ENCODE results near the gene GPD2.
"Not testable (repeated sequence)": the region's sequence is repeated elsewhere in the genome, so short reads cannot be mapped to it uniquely, and the experiment has no call there.

The GPD2 gene

DNA sequence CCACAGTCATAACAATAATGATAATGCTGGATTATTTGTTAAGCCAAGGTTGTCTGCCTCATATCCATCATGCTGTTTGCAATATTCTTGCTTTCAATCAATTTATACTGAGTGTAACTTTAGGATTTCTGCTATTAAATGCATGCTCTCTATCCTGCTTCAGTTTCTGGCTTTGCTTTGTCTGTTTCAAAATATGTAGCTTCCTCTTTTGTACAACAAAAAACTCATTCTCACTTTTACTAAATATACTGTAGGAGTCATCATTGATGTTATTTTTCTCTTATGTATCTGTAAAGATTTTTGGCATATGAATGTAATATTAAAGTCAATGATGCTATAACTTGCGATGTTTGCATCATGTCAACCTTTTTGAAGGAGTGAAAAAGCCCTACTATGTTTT lies 149.3 kb downstream of the GPD2 start:
- Mint-ChIP-seq H3K4me1 (ENCODE audit: low read depth) (peaks cover 18% of the 10 kb centered on the region), H3K9me3 (no peaks in the 10 kb centered on the region), H3K4me3 (no peak overlapping the region), H3K27ac (no peak overlapping the region), H3K36me3 (ENCODE audit: low read depth) (peaks cover 15% of the 10 kb centered on the region), H3K27me3 (ENCODE audit: low read depth) (no peaks in the 10 kb centered on the region)
- DNase-seq (ENCODE audit: low spot score) = no peak

- Mint-ChIP-seq H3K27ac (no peak overlapping the region), H3K4me1 (ENCODE audit: low read depth) (peaks cover 13% of the 10 kb centered on the region), H3K4me3 (no peak overlapping the region), H3K36me3 (ENCODE audit: low read depth) (peaks cover 13% of the 10 kb centered on the region), H3K9me3 (no peaks in the 10 kb centered on the region), H3K27me3 (ENCODE audit: low read depth) (no peaks in the 10 kb centered on the region)
- no peak for DNase-seq (ENCODE audit: low spot score)
Measured at GRCh38 chr2:156586621-156587020, 150.4 kb downstream of the GPD2 start.

DNA sequence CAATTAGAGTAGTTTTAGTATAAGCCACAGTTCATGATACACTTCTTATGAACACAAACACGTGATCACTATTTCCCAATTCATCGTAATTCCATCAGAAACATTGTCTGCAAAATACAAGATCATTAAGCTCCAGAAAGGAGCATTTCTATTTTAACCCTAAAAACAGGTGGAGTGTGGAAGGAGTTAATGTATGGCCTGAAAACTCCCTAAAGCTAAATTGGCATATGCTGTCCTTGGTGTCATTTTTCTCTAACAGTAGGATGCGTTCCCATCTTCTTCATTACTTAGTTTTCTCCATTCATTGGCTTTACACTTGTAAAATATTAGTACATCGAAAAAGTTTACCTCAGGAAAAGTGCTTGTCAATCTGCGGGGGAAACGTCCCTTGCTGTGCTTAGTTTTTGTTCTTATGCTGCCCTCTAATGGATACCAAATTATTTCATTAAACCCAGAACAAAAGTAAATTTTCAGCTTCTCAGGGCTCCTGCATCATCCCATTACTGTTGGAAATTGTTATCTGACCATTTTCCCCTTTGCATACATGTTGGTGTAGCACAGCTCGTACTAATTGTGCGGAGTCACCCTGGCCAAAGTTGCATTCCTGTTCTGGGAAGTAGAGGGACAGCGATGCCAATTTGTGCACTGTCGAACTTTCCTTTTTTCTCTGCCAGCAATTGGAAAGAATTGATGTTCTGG lies 153.4 kb downstream of the GPD2 start:
- no peak for DNase-seq (ENCODE audit: low spot score)
- H3K27ac Mint-ChIP-seq = no peak overlapping the region

GRCh38 chr2:156590085-156590739 lies 154.0 kb downstream of the GPD2 start:
- H3K4me1 Mint-ChIP-seq (ENCODE audit: low read depth) = peaks cover 4% of the 10 kb centered on the region
- DNase-seq (ENCODE audit: low spot score) = no peak
- H3K27ac Mint-ChIP-seq = no peak overlapping the region
- no peak overlapping the region for H3K4me3 Mint-ChIP-seq
- peaks cover 2% of the 10 kb centered on the region for H3K36me3 Mint-ChIP-seq (ENCODE audit: low read depth)
- H3K27me3 Mint-ChIP-seq (ENCODE audit: low read depth) = no peaks in the 10 kb centered on the region
- no peaks in the 10 kb centered on the region for H3K9me3 Mint-ChIP-seq

More for the DNA sequence above, 153.4 kb downstream of the GPD2 start:
- H3K4me1 Mint-ChIP-seq (ENCODE audit: low read depth) = peaks cover 9% of the 10 kb centered on the region
- peaks cover 4% of the 10 kb centered on the region for H3K36me3 Mint-ChIP-seq (ENCODE audit: low read depth)
- H3K9me3 Mint-ChIP-seq = no peaks in the 10 kb centered on the region
- no peak overlapping the region for H3K4me3 Mint-ChIP-seq
- no peaks in the 10 kb centered on the region for H3K27me3 Mint-ChIP-seq (ENCODE audit: low read depth)

DNA sequence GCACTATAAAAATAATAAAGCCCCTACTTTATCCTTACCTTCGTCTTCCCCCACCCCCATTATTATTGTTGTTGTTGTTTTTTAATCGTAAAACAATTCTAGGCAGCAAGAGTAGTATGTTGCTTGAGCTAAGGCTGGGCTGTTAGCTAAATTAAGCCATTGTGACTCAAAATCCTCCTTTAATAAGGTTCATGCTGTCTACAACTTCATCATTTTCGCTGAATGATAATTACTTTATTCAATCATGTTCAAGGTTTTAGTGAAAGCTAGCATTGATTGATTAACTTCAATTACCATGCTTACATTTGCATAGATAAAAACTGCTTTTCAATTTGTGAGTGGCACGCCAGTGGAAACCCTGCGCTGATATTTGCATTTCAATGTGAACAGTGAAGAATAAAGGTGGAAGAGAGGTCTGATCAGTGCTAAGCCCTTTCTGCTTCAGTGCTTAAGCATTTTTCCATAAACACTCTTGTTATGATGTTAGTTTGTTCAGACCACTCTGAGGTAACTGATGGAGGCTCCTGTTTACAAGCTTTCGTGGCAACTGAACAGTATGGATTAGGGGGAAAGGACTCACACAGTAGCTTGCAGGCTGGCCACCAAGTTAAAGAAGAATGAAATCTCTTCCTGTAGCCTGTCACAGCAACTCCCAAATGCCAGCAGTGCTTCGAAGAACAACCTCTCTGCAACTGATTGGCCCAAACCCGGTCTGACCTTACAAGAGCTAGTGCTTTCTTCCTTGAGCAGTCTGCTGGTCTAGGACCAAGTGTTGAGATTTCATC lies 156.8 kb downstream of the GPD2 start:
- no peak overlapping the region for H3K4me3 Mint-ChIP-seq
- no peaks in the 10 kb centered on the region for H3K9me3 Mint-ChIP-seq
- H3K4me1 Mint-ChIP-seq (ENCODE audit: low read depth) = peaks cover 1% of the 10 kb centered on the region
- no peak overlapping the region for H3K27ac Mint-ChIP-seq
- no peaks in the 10 kb centered on the region for H3K36me3 Mint-ChIP-seq (ENCODE audit: low read depth)
- peaks cover 11% of the 10 kb centered on the region for H3K27me3 Mint-ChIP-seq (ENCODE audit: low read depth)
- no peak for DNase-seq (ENCODE audit: low spot score)

DNA sequence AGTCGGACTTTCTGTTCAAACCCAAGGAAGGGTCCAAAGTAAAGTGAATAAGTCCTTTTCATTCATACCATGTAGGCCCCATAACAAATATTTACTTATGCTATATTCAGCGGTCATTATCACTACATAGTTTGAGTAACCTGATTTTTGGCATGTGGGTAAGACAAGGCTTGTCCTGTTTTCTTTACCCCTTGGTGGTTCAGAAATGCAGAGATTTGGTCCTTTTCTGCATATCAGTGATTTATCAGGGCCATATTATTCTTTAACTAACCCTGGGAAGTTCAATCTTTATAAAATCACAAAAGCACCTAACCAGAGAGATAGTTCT lies 157.4 kb downstream of the GPD2 start:
- no peak overlapping the region for H3K27ac Mint-ChIP-seq
- H3K4me3 Mint-ChIP-seq = no peak overlapping the region
- H3K27me3 Mint-ChIP-seq (ENCODE audit: low read depth) = peaks cover 11% of the 10 kb centered on the region
- H3K9me3 Mint-ChIP-seq = no peaks in the 10 kb centered on the region
- no peaks in the 10 kb centered on the region for H3K36me3 Mint-ChIP-seq (ENCODE audit: low read depth)
- peaks cover 1% of the 10 kb centered on the region for H3K4me1 Mint-ChIP-seq (ENCODE audit: low read depth)
- no peak for DNase-seq (ENCODE audit: low spot score)

DNA sequence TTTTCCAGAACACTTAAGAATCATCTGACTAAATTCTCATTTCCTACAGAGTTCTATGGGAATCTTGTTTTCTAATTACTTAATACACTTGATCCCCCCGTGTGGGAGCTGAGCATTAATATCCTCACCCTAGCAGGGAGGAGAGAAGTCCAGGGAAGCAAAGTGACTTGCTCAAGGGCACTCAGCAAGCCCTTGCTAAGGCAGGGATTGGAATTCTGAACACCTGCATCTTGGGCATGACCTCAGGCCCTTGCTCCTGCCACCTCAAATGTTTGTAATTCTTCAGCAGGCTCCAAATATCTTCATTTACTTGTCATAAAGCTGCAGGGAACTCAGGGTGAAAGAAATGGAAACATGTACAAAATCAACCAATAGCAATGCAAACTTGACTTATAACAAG lies 162.4 kb downstream of the GPD2 start:
- no peak overlapping the region for H3K27ac Mint-ChIP-seq

GRCh38 chr2:156600196-156600595 lies 164.0 kb downstream of the GPD2 start:
- H3K36me3 Mint-ChIP-seq (ENCODE audit: low read depth) = no peaks in the 10 kb centered on the region
- DNase-seq (ENCODE audit: low spot score) = no peak
- no peaks in the 10 kb centered on the region for H3K9me3 Mint-ChIP-seq
- H3K27me3 Mint-ChIP-seq (ENCODE audit: low read depth) = peaks cover 19% of the 10 kb centered on the region
- H3K4me3 Mint-ChIP-seq = no peak overlapping the region
- no peak overlapping the region for H3K27ac Mint-ChIP-seq
- no peaks in the 10 kb centered on the region for H3K4me1 Mint-ChIP-seq (ENCODE audit: low read depth)

More for the DNA sequence above, 162.4 kb downstream of the GPD2 start:
- Mint-ChIP-seq H3K36me3 (ENCODE audit: low read depth) (no peaks in the 10 kb centered on the region), H3K9me3 (no peaks in the 10 kb centered on the region), H3K27me3 (ENCODE audit: low read depth) (peaks cover 19% of the 10 kb centered on the region), H3K4me3 (no peak overlapping the region), H3K4me1 (ENCODE audit: low read depth) (no peaks in the 10 kb centered on the region)
- DNase-seq (ENCODE audit: low spot score) = no peak

DNA sequence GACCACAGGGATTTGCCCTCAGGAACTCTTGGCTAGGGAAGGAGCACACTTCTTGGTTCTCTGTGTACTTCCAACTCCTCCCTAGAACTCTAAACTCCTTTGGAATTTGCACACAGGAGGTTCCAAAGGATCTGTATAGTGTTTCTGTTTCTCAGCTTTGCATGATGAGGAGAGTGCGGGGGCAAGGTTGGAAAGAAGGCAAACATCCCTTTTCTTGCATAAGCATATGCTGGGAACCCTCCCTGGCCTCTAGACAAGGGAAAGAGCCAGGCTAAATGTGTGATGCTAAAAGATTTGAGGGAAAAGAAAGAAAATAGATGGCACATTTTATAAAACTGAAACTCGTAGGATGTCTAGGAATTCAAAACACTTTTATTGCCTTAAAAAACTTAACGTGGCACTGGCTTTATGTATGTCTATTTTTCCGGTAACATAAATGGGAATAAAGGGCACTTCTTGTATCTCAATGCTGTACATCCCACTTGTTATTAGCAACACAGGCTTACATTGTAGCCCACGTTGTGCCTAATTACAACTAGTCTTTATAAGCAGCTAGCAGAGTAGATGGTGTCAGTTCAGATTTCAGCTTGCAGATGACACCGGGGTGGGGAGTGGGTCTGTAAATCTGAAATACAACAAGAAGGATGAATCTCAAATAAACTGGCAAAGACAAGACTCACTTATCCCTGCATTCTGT lies 165.8 kb downstream of the GPD2 start:
- peaks cover 16% of the 10 kb centered on the region for H3K27me3 Mint-ChIP-seq (ENCODE audit: low read depth)
- no peaks in the 10 kb centered on the region for H3K4me1 Mint-ChIP-seq (ENCODE audit: low read depth)
- no peak for DNase-seq (ENCODE audit: low spot score)
- no peaks in the 10 kb centered on the region for H3K9me3 Mint-ChIP-seq
- no peak overlapping the region for H3K4me3 Mint-ChIP-seq
- no peaks in the 10 kb centered on the region for H3K36me3 Mint-ChIP-seq (ENCODE audit: low read depth)
- H3K27ac Mint-ChIP-seq = no peak overlapping the region

DNA sequence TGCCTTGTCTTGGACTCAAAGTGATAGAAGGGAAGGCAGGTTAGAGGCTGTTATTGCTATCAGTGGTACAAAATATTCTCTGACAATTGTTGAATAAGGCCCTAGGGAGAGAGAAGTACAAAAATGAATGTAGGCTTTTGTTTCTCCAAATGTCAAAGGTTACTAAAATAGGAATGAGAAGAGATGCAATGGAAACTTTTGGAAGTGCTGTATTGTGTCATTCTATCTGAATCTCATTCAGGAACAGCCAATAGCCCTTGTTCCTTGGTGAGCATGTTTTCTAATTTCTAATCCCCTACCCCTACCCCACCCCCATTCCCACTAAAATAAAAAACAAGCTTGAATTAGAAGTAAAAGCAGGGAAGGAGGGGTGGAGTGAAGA lies 166.4 kb downstream of the GPD2 start:
- Mint-ChIP-seq H3K4me3 (no peak overlapping the region), H3K27me3 (ENCODE audit: low read depth) (peaks cover 14% of the 10 kb centered on the region), H3K36me3 (ENCODE audit: low read depth) (no peaks in the 10 kb centered on the region), H3K9me3 (no peaks in the 10 kb centered on the region), H3K27ac (no peak overlapping the region), H3K4me1 (ENCODE audit: low read depth) (no peaks in the 10 kb centered on the region)
- no peak for DNase-seq (ENCODE audit: low spot score)

GRCh38 chr2:156615836-156616322 lies 179.7 kb downstream of the GPD2 start:
- Mint-ChIP-seq H3K4me1 (ENCODE audit: low read depth) (no peaks in the 10 kb centered on the region), H3K4me3 (no peak overlapping the region), H3K36me3 (ENCODE audit: low read depth) (no peaks in the 10 kb centered on the region), H3K27ac (no peak overlapping the region), H3K9me3 (no peaks in the 10 kb centered on the region), H3K27me3 (ENCODE audit: low read depth) (peaks cover 7% of the 10 kb centered on the region)
- no peak for DNase-seq (ENCODE audit: low spot score)

DNA sequence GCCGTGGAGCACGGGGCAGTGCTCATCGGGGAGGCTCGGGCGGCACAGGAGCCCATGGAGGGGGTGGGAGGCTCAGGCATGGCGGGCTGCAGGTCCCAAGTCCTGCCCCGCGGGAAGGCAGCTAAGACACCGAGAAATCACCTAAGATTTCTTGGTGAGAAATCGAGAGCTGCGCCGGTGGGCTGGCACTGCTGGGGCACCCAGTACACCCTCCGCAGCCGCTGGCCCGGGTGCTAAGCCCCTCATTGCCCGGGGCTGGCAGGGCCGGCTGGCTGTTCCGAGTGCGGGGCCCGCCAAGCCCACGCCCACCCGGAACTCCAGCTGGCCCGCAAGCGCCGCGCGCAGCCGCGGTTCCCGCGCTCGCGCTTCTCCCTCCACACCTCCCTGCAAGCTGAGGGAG lies 181.9 kb downstream of the GPD2 start:
- not testable (repeated sequence) for H3K27ac Mint-ChIP-seq; H3K4me1 Mint-ChIP-seq (ENCODE audit: low read depth); H3K4me3 Mint-ChIP-seq; H3K27me3 Mint-ChIP-seq (ENCODE audit: low read depth); H3K9me3 Mint-ChIP-seq; DNase-seq (ENCODE audit: low spot score); H3K36me3 Mint-ChIP-seq (ENCODE audit: low read depth)

GRCh38 chr2:156619021-156619539 lies 182.9 kb downstream of the GPD2 start:
- no peak overlapping the region for H3K27ac Mint-ChIP-seq
- no peaks in the 10 kb centered on the region for H3K9me3 Mint-ChIP-seq
- H3K4me3 Mint-ChIP-seq = no peak overlapping the region
- H3K36me3 Mint-ChIP-seq (ENCODE audit: low read depth) = no peaks in the 10 kb centered on the region
- no peaks in the 10 kb centered on the region for H3K4me1 Mint-ChIP-seq (ENCODE audit: low read depth)
- no peak for DNase-seq (ENCODE audit: low spot score)
- peaks cover 7% of the 10 kb centered on the region for H3K27me3 Mint-ChIP-seq (ENCODE audit: low read depth)

DNA sequence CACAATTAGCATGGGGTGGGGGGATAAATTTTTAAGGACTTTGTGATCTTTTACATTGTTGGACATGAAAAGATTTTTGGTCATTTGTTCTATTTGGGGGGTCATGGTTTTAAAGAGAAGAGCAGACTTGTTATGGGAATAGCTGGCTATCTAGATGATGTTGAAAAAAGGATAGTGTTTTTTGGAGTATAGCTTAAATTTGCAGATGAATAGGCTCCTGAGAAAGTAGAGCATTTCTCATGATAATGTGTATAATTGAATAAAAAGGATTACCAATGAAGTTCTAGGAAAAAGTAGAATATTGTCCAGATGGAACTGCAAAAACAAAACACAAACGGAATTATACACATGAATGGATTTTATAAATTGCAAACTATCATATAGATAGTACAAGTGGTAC lies 186.3 kb downstream of the GPD2 start:
- no peak overlapping the region for H3K27ac Mint-ChIP-seq
- H3K4me3 Mint-ChIP-seq = no peak overlapping the region
- H3K36me3 Mint-ChIP-seq (ENCODE audit: low read depth) = no peaks in the 10 kb centered on the region
- DNase-seq (ENCODE audit: low spot score) = no peak
- peaks cover 2% of the 10 kb centered on the region for H3K27me3 Mint-ChIP-seq (ENCODE audit: low read depth)
- H3K4me1 Mint-ChIP-seq (ENCODE audit: low read depth) = no peaks in the 10 kb centered on the region
- no peaks in the 10 kb centered on the region for H3K9me3 Mint-ChIP-seq
